Measurements from ENCODE around the gene SGPP1. TPM values are rescaled to one million over a fixed set of nuclear protein-coding genes. Genes with fewer than 3 reads are reported as not detected.

Gene SGPP1
- total and polyA plus RNA-seq, 10 of the 15 experiments (the other 5 are each of a cell fraction or from before 2014, with no cell fraction given): 3.5 to 37.7 (median 25.5) TPM

DNA sequence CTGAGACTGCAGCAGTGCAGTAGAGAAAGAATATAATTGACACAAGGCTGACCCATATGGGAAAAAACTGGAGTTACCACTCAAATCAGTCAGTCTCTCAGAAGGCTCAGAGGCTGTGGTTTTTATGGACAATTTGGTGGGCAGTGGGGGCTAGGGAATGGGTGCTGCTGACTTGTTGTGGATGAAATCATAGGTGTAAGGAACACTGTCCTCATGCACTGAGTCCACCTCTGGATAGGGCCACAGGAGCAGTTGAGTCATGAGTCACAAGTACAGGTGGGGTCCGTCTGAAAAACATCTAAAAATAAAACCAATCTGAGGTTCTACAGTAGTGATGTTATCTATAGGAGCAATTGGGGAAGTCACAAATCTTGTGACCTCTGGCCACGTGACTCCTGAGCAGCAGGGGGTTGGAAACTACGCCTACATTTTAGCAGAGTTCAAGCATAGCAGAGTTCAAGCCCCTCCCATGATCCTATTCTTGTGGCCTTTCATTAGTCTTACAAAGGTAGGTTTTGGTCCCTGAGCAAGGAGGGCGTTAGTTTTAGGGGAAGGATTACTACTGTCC, 18.1 kb upstream of the SGPP1 start (continued):
- TF ChIP-seq, protein P1, sequence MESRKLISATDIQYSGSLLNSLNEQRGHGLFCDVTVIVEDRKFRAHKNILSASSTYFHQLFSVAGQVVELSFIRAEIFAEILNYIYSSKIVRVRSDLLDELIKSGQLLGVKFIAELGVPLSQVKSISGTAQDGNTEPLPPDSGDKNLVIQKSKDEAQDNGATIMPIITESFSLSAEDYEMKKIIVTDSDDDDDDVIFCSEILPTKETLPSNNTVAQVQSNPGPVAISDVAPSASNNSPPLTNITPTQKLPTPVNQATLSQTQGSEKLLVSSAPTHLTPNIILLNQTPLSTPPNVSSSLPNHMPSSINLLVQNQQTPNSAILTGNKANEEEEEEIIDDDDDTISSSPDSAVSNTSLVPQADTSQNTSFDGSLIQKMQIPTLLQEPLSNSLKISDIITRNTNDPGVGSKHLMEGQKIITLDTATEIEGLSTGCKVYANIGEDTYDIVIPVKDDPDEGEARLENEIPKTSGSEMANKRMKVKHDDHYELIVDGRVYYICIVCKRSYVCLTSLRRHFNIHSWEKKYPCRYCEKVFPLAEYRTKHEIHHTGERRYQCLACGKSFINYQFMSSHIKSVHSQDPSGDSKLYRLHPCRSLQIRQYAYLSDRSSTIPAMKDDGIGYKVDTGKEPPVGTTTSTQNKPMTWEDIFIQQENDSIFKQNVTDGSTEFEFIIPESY (IDR thresholded peaks at IDR 0.05): no peak
- TF ChIP-seq TCF12 (IDR thresholded peaks at IDR 0.05; ENCODE audit: low read depth, low read length) (0 out of 2 replicates have a peak, but pooled peaks have one; percentile 43), SIX5 (IDR thresholded peaks at IDR 0.05; ENCODE audit: low read depth, low read length, severe bottlenecking) (no peak), ZNF274 (IDR thresholded peaks at IDR 0.05; ENCODE audit: insufficient read depth, insufficient read length) (no peak), RELA (IDR thresholded peaks at IDR 0.05; ENCODE audit: borderline replicate concordance, partially characterized antibody) (no peak), FOXK2 (IDR thresholded peaks at IDR 0.05) (no peak), MYB (IDR thresholded peaks at IDR 0.05; ENCODE audit: borderline replicate concordance, low read depth, low read length) (peak; percentile 43; the same call in 1 of the 2 replicates), PAX8 (IDR thresholded peaks at IDR 0.05) (no peak), NFIC (IDR thresholded peaks at IDR 0.05; ENCODE audit: low read depth, low read length) (peak; percentile 70), ZNF384 (IDR thresholded peaks at IDR 0.05; ENCODE audit: borderline replicate concordance, low read depth, low read length) (no peak), TAF1 (IDR thresholded peaks at IDR 0.05; ENCODE audit: borderline replicate concordance, low read depth, low read length) (no peak), POLR2A (IDR thresholded peaks at IDR 0.05; ENCODE audit: low read depth, low read length) (0 out of 2 replicates have a peak, but pooled peaks have one; percentile 33)
- TF ChIP-seq, protein P2, sequence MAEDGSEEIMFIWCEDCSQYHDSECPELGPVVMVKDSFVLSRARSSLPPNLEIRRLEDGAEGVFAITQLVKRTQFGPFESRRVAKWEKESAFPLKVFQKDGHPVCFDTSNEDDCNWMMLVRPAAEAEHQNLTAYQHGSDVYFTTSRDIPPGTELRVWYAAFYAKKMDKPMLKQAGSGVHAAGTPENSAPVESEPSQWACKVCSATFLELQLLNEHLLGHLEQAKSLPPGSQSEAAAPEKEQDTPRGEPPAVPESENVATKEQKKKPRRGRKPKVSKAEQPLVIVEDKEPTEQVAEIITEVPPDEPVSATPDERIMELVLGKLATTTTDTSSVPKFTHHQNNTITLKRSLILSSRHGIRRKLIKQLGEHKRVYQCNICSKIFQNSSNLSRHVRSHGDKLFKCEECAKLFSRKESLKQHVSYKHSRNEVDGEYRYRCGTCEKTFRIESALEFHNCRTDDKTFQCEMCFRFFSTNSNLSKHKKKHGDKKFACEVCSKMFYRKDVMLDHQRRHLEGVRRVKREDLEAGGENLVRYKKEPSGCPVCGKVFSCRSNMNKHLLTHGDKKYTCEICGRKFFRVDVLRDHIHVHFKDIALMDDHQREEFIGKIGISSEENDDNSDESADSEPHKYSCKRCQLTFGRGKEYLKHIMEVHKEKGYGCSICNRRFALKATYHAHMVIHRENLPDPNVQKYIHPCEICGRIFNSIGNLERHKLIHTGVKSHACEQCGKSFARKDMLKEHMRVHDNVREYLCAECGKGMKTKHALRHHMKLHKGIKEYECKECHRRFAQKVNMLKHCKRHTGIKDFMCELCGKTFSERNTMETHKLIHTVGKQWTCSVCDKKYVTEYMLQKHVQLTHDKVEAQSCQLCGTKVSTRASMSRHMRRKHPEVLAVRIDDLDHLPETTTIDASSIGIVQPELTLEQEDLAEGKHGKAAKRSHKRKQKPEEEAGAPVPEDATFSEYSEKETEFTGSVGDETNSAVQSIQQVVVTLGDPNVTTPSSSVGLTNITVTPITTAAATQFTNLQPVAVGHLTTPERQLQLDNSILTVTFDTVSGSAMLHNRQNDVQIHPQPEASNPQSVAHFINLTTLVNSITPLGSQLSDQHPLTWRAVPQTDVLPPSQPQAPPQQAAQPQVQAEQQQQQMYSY (CRISPR knock-in tag; IDR thresholded peaks at IDR 0.05): no peak
- TF ChIP-seq, protein P3, sequence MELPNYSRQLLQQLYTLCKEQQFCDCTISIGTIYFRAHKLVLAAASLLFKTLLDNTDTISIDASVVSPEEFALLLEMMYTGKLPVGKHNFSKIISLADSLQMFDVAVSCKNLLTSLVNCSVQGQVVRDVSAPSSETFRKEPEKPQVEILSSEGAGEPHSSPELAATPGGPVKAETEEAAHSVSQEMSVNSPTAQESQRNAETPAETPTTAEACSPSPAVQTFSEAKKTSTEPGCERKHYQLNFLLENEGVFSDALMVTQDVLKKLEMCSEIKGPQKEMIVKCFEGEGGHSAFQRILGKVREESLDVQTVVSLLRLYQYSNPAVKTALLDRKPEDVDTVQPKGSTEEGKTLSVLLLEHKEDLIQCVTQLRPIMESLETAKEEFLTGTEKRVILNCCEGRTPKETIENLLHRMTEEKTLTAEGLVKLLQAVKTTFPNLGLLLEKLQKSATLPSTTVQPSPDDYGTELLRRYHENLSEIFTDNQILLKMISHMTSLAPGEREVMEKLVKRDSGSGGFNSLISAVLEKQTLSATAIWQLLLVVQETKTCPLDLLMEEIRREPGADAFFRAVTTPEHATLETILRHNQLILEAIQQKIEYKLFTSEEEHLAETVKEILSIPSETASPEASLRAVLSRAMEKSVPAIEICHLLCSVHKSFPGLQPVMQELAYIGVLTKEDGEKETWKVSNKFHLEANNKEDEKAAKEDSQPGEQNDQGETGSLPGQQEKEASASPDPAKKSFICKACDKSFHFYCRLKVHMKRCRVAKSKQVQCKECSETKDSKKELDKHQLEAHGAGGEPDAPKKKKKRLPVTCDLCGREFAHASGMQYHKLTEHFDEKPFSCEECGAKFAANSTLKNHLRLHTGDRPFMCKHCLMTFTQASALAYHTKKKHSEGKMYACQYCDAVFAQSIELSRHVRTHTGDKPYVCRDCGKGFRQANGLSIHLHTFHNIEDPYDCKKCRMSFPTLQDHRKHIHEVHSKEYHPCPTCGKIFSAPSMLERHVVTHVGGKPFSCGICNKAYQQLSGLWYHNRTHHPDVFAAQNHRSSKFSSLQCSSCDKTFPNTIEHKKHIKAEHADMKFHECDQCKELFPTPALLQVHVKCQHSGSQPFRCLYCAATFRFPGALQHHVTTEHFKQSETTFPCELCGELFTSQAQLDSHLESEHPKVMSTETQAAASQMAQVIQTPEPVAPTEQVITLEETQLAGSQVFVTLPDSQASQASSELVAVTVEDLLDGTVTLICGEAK (IDR thresholded peaks at IDR 0.05; ENCODE audit: borderline replicate concordance): no peak; the same call in 1 of the 2 replicates
- TF ChIP-seq, protein P4, sequence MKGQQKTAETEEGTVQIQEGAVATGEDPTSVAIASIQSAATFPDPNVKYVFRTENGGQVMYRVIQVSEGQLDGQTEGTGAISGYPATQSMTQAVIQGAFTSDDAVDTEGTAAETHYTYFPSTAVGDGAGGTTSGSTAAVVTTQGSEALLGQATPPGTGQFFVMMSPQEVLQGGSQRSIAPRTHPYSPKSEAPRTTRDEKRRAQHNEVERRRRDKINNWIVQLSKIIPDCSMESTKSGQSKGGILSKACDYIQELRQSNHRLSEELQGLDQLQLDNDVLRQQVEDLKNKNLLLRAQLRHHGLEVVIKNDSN (IDR thresholded peaks at IDR 0.05; ENCODE audit: borderline replicate concordance, extremely low read length, insufficient read depth, low read depth, low read length): peak; percentile 79
